HEK293 (cell line): ENCODE results near the gene S100A11.
A peak's percentile ranks its signal among the peaks of the same experiment; 100 is the strongest.

Experiments
- ZBTB48 ChIP-seq: fragments of 450-650 bp; formaldehyde crosslinking; IDR thresholded peaks from 2 replicates; pipeline ENCODE4 v1.5.1; 2016; ENCODE audit warnings: missing biosample characterization, missing genetic modification characterization
- ZBTB8A ChIP-seq: fragments of 450-650 bp; formaldehyde crosslinking; IDR thresholded peaks from 2 replicates; pipeline ENCODE4 v1.5.1; 2016; ENCODE audit warnings: missing biosample characterization, missing genetic modification characterization
- ZNF112 ChIP-seq: fragments of 450-650 bp; formaldehyde crosslinking; IDR thresholded peaks from 2 replicates; pipeline ENCODE4 v1.5.0; 2017; ENCODE audit warnings: missing biosample characterization, missing genetic modification characterization
- ZNF623 ChIP-seq: fragments of 450-650 bp; formaldehyde crosslinking; IDR thresholded peaks from 2 replicates; pipeline ENCODE4 v1.5.1; 2016; ENCODE audit warnings: missing biosample characterization, missing genetic modification characterization
- TF ChIP-seq, protein P1 (sequence below): fragments of 450-650 bp; formaldehyde crosslinking; IDR thresholded peaks from 2 replicates; pipeline ENCODE4 v1.5.1; 2016; ENCODE audit warnings: missing biosample characterization, missing genetic modification characterization

DNA sequence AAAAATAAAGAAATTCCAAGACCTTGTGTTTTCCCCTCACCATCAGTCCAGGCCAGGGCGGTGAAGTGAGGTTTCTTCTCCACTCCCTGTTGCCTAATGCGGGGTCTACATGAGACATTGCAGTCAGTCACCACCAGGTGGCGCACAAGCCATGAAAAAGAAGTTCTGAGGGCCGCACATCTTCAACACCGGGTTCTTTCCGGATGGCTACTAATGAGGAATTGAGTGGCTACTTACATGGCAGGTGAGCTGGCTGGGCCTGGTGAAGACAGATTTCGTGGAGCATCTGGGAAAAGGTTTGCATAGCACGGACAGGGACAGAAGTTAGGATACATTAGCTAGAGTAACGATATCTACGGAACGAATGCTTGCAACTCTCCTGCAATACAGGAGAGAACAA lies 15.8 kb upstream of the S100A11 start:
- TF ChIP-seq, protein P1, sequence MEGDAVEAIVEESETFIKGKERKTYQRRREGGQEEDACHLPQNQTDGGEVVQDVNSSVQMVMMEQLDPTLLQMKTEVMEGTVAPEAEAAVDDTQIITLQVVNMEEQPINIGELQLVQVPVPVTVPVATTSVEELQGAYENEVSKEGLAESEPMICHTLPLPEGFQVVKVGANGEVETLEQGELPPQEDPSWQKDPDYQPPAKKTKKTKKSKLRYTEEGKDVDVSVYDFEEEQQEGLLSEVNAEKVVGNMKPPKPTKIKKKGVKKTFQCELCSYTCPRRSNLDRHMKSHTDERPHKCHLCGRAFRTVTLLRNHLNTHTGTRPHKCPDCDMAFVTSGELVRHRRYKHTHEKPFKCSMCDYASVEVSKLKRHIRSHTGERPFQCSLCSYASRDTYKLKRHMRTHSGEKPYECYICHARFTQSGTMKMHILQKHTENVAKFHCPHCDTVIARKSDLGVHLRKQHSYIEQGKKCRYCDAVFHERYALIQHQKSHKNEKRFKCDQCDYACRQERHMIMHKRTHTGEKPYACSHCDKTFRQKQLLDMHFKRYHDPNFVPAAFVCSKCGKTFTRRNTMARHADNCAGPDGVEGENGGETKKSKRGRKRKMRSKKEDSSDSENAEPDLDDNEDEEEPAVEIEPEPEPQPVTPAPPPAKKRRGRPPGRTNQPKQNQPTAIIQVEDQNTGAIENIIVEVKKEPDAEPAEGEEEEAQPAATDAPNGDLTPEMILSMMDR (tag by site-specific recombination), result peak; percentile 71
- TF ChIP-seq ZBTB48 (tag by site-specific recombination) (no peak), ZNF112 (tag by site-specific recombination) (no peak), ZBTB8A (tag by site-specific recombination) (no peak), ZNF623 (tag by site-specific recombination) (no peak)
